Subcutaneous abdominal adipose tissue (tissue), 5 donors: ENCODE results near the gene LCLAT1.
"Not testable (repeated sequence)": the region's sequence is repeated elsewhere in the genome, so short reads cannot be mapped to it uniquely, and the experiment has no call there.

Experiments
- H3K27ac ChIP-seq: one replicate; pipeline ENCODE4 v1.7.0; 2013; ENCODE audit warnings: low read depth, mild to moderate bottlenecking, inconsistent platforms, low read length, moderate library complexity
- H3K27me3 ChIP-seq, 5 donors: one replicate each; pipeline ENCODE4 v1.7.0; 2013; ENCODE audit warnings: low read length in 5 of 5, inconsistent platforms in 1 of 5; ENCODE audit not compliant: control insufficient read depth in 5 of 5, insufficient read depth in 4 of 5
- H3K36me3 ChIP-seq, 5 donors: one replicate each; pipeline ENCODE4 v1.7.0; 2013; ENCODE audit warnings: low read length in 5 of 5; ENCODE audit not compliant: control insufficient read depth in 5 of 5, insufficient read depth in 5 of 5
- H3K4me1 ChIP-seq, 5 donors: one replicate each; pipeline ENCODE4 v1.7.0; 2013; ENCODE audit warnings: low read length in 5 of 5, mild to moderate bottlenecking in 3 of 5, moderate library complexity in 1 of 5; ENCODE audit not compliant: control insufficient read depth in 5 of 5, insufficient read depth in 5 of 5
- H3K4me3 ChIP-seq, 5 donors: one replicate each; pipeline ENCODE4 v1.7.0; 2013; ENCODE audit warnings: low read length in 5 of 5, low read depth in 1 of 5
- H3K9ac ChIP-seq, 5 donors: one replicate each; pipeline ENCODE4 v1.7.0; 2013; ENCODE audit warnings: low read length in 5 of 5, mild to moderate bottlenecking in 4 of 5, moderate library complexity in 3 of 5
- H3K9me3 ChIP-seq, 5 donors: one replicate each; pipeline ENCODE4 v1.7.0; 2013; ENCODE audit warnings: low read length in 5 of 5; ENCODE audit not compliant: control insufficient read depth in 5 of 5
- donor health status: healthy.
- donor health status: healthy.
- donor health status: healthy.
- donor health status: healthy.
- donor health status: healthy.

Gene LCLAT1

DNA sequence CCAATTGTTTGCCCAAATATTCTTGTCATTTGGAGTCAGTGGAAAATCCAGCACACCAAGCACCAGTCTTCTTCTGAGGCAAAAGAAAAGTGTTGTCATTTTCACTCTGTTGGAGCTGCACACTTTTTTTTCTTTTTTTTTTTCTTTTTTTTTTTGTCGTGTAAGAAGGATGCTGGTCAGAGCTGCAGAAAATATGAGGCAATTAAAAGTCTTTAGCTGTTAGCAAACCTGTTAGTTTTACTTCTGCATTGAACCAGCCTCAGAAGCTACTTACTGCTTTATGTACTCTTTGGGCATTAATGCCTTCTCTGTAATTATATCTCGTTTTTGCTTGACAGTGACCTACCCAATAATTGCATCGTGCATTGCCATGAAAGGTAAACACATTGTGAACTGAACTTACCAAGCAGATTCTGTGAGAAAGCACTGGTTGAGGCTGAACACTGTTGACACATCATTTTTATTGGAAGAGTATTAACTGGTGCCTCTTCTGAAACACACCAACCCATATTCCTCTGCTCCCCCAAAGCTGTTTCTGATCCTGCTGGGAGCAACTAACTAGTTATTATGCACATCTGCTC lies 194.8 kb downstream of the LCLAT1 start:
- H3K27ac ChIP-seq, result no peak overlapping the region
- H3K4me3 ChIP-seq, result no peak overlapping the region
- peaks cover 0 to 12% (median 6%) of the 10 kb centered on the region in 5 donors for H3K36me3 ChIP-seq
- no peaks in the 10 kb centered on the region for H3K27me3 ChIP-seq
- H3K9me3 ChIP-seq, result no peaks in the 10 kb centered on the region
- H3K4me1 ChIP-seq, result no peaks in the 10 kb centered on the region
- H3K9ac ChIP-seq, result no peak overlapping the region

DNA sequence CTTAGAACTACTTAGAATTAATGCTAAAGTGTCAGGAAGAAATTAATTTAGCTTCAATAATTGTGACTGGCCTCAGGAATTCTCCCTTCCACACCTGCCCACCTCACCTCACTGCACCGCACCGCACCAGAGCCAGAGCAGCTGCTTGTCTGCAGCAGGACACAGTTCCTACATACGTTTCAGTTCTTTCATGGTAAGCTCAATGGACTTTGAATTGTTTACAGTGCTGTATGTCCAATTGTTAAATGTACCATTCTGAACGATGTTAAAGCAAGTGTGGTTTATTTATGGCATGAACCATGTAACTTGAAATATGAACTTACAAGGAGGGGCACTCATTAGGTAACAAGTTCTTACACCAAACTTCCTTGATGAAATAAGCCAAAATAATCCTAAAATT lies 196.0 kb downstream of the LCLAT1 start:
- not testable (repeated sequence) for H3K4me3 ChIP-seq, H3K9me3 ChIP-seq, H3K27ac ChIP-seq, H3K4me1 ChIP-seq, H3K27me3 ChIP-seq, H3K9ac ChIP-seq
- peaks cover 0 to 12% (median 6%) of the 10 kb centered on the region in 5 donors for H3K36me3 ChIP-seq

- peaks cover 0 to 12% (median 6%) of the 10 kb centered on the region in 5 donors for H3K36me3 ChIP-seq
- no peak overlapping the region for H3K9ac ChIP-seq
- H3K9me3 ChIP-seq, result no peaks in the 10 kb centered on the region
- no peak overlapping the region for H3K27ac ChIP-seq
- H3K27me3 ChIP-seq, result no peaks in the 10 kb centered on the region
- H3K4me3 ChIP-seq, result no peak overlapping the region
- H3K4me1 ChIP-seq, result no peaks in the 10 kb centered on the region
Measured at GRCh38 chr2:30643674-30644073, 196.6 kb downstream of the LCLAT1 start.

- Histone ChIP-seq H3K4me1 (no peaks in the 10 kb centered on the region), H3K27ac (no peak overlapping the region), H3K4me3 (no peak overlapping the region), H3K9me3 (no peaks in the 10 kb centered on the region), H3K9ac (no peak overlapping the region), H3K36me3 (peaks cover 0 to 8% (median 5%) of the 10 kb centered on the region in 5 donors), H3K27me3 (no peaks in the 10 kb centered on the region)
Measured at GRCh38 chr2:30645081-30645744, 198.2 kb downstream of the LCLAT1 start.

GRCh38 chr2:30645745-30646119 lies 198.7 kb downstream of the LCLAT1 start:
- Histone ChIP-seq H3K4me1 (no peaks in the 10 kb centered on the region), H3K4me3 (no peak overlapping the region), H3K36me3 (peaks cover 0 to 6% (median 4%) of the 10 kb centered on the region in 5 donors), H3K9me3 (no peaks in the 10 kb centered on the region), H3K9ac (no peak overlapping the region), H3K27me3 (no peaks in the 10 kb centered on the region), H3K27ac (no peak overlapping the region)

GRCh38 chr2:30647752-30648457 lies 200.9 kb downstream of the LCLAT1 start:
- Histone ChIP-seq H3K27ac (no peak overlapping the region), H3K4me3 (no peak overlapping the region), H3K36me3 (no peaks in the 10 kb centered on the region), H3K4me1 (no peaks in the 10 kb centered on the region), H3K9me3 (no peaks in the 10 kb centered on the region), H3K27me3 (no peaks in the 10 kb centered on the region), H3K9ac (no peak overlapping the region)

DNA sequence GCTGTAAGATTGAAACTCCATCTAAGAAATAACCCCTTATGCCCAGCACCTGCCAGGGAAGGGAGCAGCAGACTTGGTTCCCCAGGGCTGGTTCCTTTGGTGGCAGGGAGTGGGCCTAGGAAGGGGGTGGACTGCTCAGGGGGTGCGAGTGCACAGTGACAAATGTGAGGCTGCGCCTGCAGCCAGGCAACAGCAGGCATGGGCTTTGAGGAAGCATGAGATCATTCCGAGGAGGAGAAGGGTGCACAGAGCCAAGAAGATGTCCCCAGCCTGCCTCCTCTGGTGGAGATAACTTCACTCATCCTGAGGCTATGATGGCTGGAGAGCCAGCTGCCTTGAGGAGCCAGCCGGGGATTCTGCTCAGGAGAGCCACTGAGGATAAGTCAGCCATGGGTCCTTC lies 202.2 kb downstream of the LCLAT1 start:
- H3K36me3 ChIP-seq, result no peaks in the 10 kb centered on the region
- no peaks in the 10 kb centered on the region for H3K4me1 ChIP-seq
- no peaks in the 10 kb centered on the region for H3K27me3 ChIP-seq
- H3K9ac ChIP-seq, result no peak overlapping the region
- H3K27ac ChIP-seq, result no peak overlapping the region
- no peaks in the 10 kb centered on the region for H3K9me3 ChIP-seq
- H3K4me3 ChIP-seq, result no peak overlapping the region

DNA sequence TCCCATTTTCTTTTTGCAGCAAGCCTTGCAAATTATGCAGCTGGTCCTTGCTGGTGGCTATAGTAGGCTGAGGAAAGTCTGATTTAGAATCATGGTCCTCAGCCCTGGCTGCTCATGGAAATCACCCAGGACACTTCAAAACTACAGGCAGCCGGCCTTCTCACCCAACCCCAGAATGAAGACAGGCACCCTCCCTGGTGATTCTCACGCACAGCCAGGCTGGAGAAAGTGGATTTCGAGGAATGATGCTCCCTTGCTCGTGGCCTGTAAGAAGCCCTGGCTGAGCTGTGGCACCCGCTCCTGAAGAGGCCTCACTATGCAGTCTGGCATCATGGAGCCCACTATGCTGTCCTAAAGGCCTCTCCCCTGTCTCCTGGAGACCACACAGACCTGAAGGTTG lies 202.8 kb downstream of the LCLAT1 start:
- no peak overlapping the region for H3K4me3 ChIP-seq
- H3K36me3 ChIP-seq, result no peaks in the 10 kb centered on the region
- no peaks in the 10 kb centered on the region for H3K27me3 ChIP-seq
- H3K27ac ChIP-seq, result no peak overlapping the region
- H3K9me3 ChIP-seq, result no peaks in the 10 kb centered on the region
- no peak overlapping the region for H3K9ac ChIP-seq
- H3K4me1 ChIP-seq, result no peaks in the 10 kb centered on the region

DNA sequence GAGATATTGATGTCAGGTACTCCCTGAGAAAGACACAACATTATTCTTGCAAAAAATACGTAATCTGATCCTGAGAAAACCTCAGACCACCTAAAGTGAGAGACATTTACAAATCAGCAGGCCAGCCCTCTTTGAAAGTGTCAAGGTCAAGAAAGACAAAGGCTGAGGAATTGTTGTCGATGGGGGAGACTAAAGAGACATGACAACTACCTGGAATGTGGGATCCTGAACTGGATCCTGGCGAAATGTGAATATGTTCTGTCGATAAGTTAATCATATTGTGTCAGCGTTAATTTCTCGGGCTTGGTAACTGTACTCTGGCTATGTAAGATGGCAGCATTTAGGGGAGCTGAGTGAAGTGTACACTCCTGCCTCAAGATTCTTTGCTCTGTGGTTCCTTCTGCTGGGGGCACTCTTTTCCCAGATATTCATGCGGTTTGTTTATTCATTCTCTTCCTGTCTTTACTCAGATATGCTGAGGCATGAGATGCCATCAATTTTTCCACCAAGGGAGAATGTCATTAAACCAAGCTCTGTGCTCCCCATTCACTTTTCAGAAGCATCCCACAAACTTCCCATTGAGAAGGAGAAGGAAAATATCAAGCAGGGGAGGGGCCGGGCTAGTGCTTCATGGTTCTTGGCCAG lies 205.3 kb downstream of the LCLAT1 start:
- H3K27me3 ChIP-seq, result peaks cover 0 to 3% (median 0%) of the 10 kb centered on the region in 5 donors
- H3K4me1 ChIP-seq, result no peaks in the 10 kb centered on the region
- no peak overlapping the region for H3K27ac ChIP-seq
- no peaks in the 10 kb centered on the region for H3K9me3 ChIP-seq
- H3K9ac ChIP-seq, result no peak overlapping the region
- no peak overlapping the region for H3K4me3 ChIP-seq
- no peaks in the 10 kb centered on the region for H3K36me3 ChIP-seq

- no peak overlapping the region for H3K9ac ChIP-seq
- H3K4me1 ChIP-seq, result no peaks in the 10 kb centered on the region
- peaks cover 0 to 3% (median 0%) of the 10 kb centered on the region in 5 donors for H3K27me3 ChIP-seq
- no peaks in the 10 kb centered on the region for H3K36me3 ChIP-seq
- H3K9me3 ChIP-seq, result no peaks in the 10 kb centered on the region
- no peak overlapping the region for H3K4me3 ChIP-seq
- no peak overlapping the region for H3K27ac ChIP-seq
Measured at GRCh38 chr2:30653847-30654246, 206.8 kb downstream of the LCLAT1 start.
